CD14-positive monocyte (primary cell): ENCODE data around the gene SOX21. TPM values are rescaled to one million over a fixed set of nuclear protein-coding genes. Genes with fewer than 3 reads are reported as not detected.

Experiments
- DNase-seq, 3 donors: peaks; one replicate each; pipeline ENCODE4 v3.0.0-alpha.2; 2011 to 2022
- H2AFZ ChIP-seq: 2 replicates; pipeline ENCODE4 v1.6.0; 2012; ENCODE audit warnings: mild to moderate bottlenecking, low read depth, low read length, inconsistent platforms; ENCODE audit not compliant: insufficient read depth, poor library complexity, severe bottlenecking
- H3K27ac ChIP-seq, 2 donors: 1 replicate in 1 of 2; 2 replicates in 1 of 2; pipeline ENCODE4 v1.5.1; 2012 to 2013; ENCODE audit warnings: low read length in 2 of 2, control low read depth in 1 of 2, inconsistent platforms in 1 of 2, low read depth in 1 of 2, mild to moderate bottlenecking in 1 of 2
- H3K27me3 ChIP-seq, 2 donors: one replicate each; pipeline versions ENCODE4 v1.6.0 to v1.6.1; 2011 to 2013; ENCODE audit warnings: low read length in 2 of 2; ENCODE audit not compliant: control insufficient read depth in 2 of 2, insufficient read depth in 2 of 2
- H3K36me3 ChIP-seq, 2 donors: replicated peaks in 1 of 2; 1 replicate in 1 of 2; 2 replicates in 1 of 2; pipeline versions ENCODE4 v1.5.1 to v1.6.1; 2012 to 2013; ENCODE audit warnings: low read length in 2 of 2, control low read depth in 1 of 2, inconsistent platforms in 1 of 2, mild to moderate bottlenecking in 1 of 2; ENCODE audit not compliant: insufficient read depth in 2 of 2, control insufficient read depth in 1 of 2
- H3K4me1 ChIP-seq, 2 donors: 1 replicate in 1 of 2; 2 replicates in 1 of 2; pipeline versions ENCODE4 v1.5.1 to v1.6.1; 2012 to 2013; ENCODE audit warnings: low read length in 2 of 2, control low read depth in 1 of 2, inconsistent platforms in 1 of 2, mild to moderate bottlenecking in 1 of 2, moderate library complexity in 1 of 2; ENCODE audit not compliant: insufficient read depth in 2 of 2, control insufficient read depth in 1 of 2
- H3K4me2 ChIP-seq: replicated peaks from 2 replicates; pipeline ENCODE3; 2012; ENCODE audit warnings: low read length, moderate library complexity, mild to moderate bottlenecking; ENCODE audit not compliant: poor library complexity, severe bottlenecking; ENCODE audit errors: extremely low read depth
- H3K4me3 ChIP-seq, 3 experiments: fragments of 200-600 bp in 1 of 3; sonication (generic) in 1 of 3; replicated peaks in 1 of 3; 1 replicate in 2 of 3; 2 replicates in 1 of 3; pipeline ENCODE4 v1.5.1; 2011 to 2013; ENCODE audit warnings: low read length in 3 of 3, mild to moderate bottlenecking in 3 of 3, control low read depth in 2 of 3, low read depth in 2 of 3, inconsistent platforms in 1 of 3, moderate library complexity in 1 of 3
- H3K79me2 ChIP-seq: 2 replicates; pipeline ENCODE4 v1.6.0; 2012; ENCODE audit warnings: mild to moderate bottlenecking, control low read depth, inconsistent platforms, low read length, moderate library complexity; ENCODE audit not compliant: insufficient read depth
- H3K9ac ChIP-seq: 2 replicates; pipeline ENCODE4 v1.6.0; 2017; ENCODE audit warnings: low read length, mild to moderate bottlenecking; ENCODE audit not compliant: insufficient read depth, poor library complexity, severe bottlenecking
- H3K9me3 ChIP-seq, 2 donors: replicated peaks in 1 of 2; 1 replicate in 1 of 2; 2 replicates in 1 of 2; pipeline versions ENCODE4 v1.5.1 to v1.6.1; 2012 to 2013; ENCODE audit warnings: low read length in 2 of 2, control low read depth in 1 of 2; ENCODE audit not compliant: control insufficient read depth in 1 of 2, insufficient read depth in 1 of 2
- H4K20me1 ChIP-seq: 2 replicates; pipeline ENCODE4 v1.6.0; 2012; ENCODE audit warnings: mild to moderate bottlenecking, low read length, control low read depth, moderate library complexity; ENCODE audit not compliant: insufficient read depth
- H3K27ac Mint-ChIP-seq, 7 donors: one replicate each; pipeline ENCODE4 v1.8.0; 2020; ENCODE audit warnings: mild to moderate bottlenecking in 7 of 7, mixed read lengths in 7 of 7, moderate library complexity in 6 of 7, inconsistent platforms in 2 of 7
- H3K27me3 Mint-ChIP-seq, 3 donors: one replicate each; pipeline ENCODE4 v1.8.0; 2021 to 2022; ENCODE audit warnings: low read depth in 3 of 3, mild to moderate bottlenecking in 3 of 3, mixed read lengths in 3 of 3, moderate library complexity in 3 of 3, inconsistent platforms in 1 of 3
- H3K36me3 Mint-ChIP-seq, 2 donors: one replicate each; pipeline ENCODE4 v1.8.0; 2020; ENCODE audit warnings: mixed read lengths in 2 of 2, inconsistent platforms in 1 of 2, mild to moderate bottlenecking in 1 of 2
- H3K4me1 Mint-ChIP-seq: one replicate; pipeline ENCODE4 v1.8.0; 2020; ENCODE audit warnings: mild to moderate bottlenecking, mixed read lengths
- H3K4me3 Mint-ChIP-seq, 2 donors: one replicate each; pipeline ENCODE4 v1.8.0; 2020; ENCODE audit warnings: mild to moderate bottlenecking in 2 of 2, mixed read lengths in 2 of 2, moderate library complexity in 1 of 2
- H3K9me3 Mint-ChIP-seq, 7 donors: one replicate each; pipeline ENCODE4 v1.8.0; 2020 to 2022; ENCODE audit warnings: mixed read lengths in 7 of 7, mild to moderate bottlenecking in 6 of 7, moderate library complexity in 6 of 7, inconsistent platforms in 2 of 7
- CTCF ChIP-seq: fragments of 200-600 bp; IDR thresholded peaks from one replicate; pipeline ENCODE4 v1.8.0; 2022; ENCODE audit warnings: antibody characterized with exemption, mild to moderate bottlenecking
- WGBS: methylation state at CpG from one replicate; pipeline ENCODE4 v1.1.5; 2013; ENCODE audit warnings: missing lambda C conversion rate; ENCODE audit not compliant: insufficient coverage; 5-methylcytosine and 5-hydroxymethylcytosine counted together
- intact Hi-C, 2 donors: fragments of 100-400 bp; cut with micrococcal nuclease; formaldehyde crosslinking; loops; one replicate each; pipeline versions ENCODE4 v1.15.0 to v1.15.1; 2023
- polyA plus RNA-seq, 3 donors: library from polyadenylated mRNA; depleted of rRNA in 1 of 3; unstranded in 2 of 3; stranded (reverse) in 1 of 3; fragments of 300-500 nt in 2 of 3; fragments of >200 nt in 1 of 3; fragmentation: Illumina TruSeq in 2 of 3; gene quantifications; 1 replicate in 2 of 3; 2 replicates in 1 of 3; pipeline ENCODE4 v1.2.3, GENCODE V29; 2012 to 2021

SOX21 gene
- polyA plus RNA-seq, 3 donors, result not detected

- H3K4me3 Mint-ChIP-seq, result no peak overlapping the region
- Histone ChIP-seq H3K4me1 (no peaks in the 10 kb centered on the region), H3K27me3 (no peaks in the 10 kb centered on the region), H3K9me3 (no peaks in the 10 kb centered on the region), H3K9ac (no peak overlapping the region), H3K79me2 (no peaks in the 10 kb centered on the region), H4K20me1 (no peaks in the 10 kb centered on the region), H3K27ac (no peak overlapping the region), H3K4me3 (no peak overlapping the region), H3K36me3 (no peaks in the 10 kb centered on the region), H2AFZ (no peak overlapping the region), H3K4me2 (no peak overlapping the region)
- DNase-seq, result no peak
- H3K27ac Mint-ChIP-seq, result no peak overlapping the region
- H3K9me3 Mint-ChIP-seq, result peaks cover 0 to 2% (median 0%) of the 10 kb centered on the region in 7 donors
- 94% methylated on average over 2 of the region's 5 CpGs for WGBS
- intact Hi-C loops, result no loop called here
- no peaks in the 10 kb centered on the region for H3K4me1 Mint-ChIP-seq
- no peak for TF ChIP-seq CTCF
- peaks cover 2 to 16% (median 15%) of the 10 kb centered on the region in 3 donors for H3K27me3 Mint-ChIP-seq
- no peaks in the 10 kb centered on the region for H3K36me3 Mint-ChIP-seq
Observed at GRCh38 chr13:94683409-94683808, 28.9 kb downstream of the SOX21 start.

GRCh38 chr13:94682229-94682628 lies 30.1 kb downstream of the SOX21 start:
- Histone ChIP-seq H4K20me1 (no peaks in the 10 kb centered on the region), H3K27ac (no peak overlapping the region), H3K27me3 (no peaks in the 10 kb centered on the region), H3K79me2 (no peaks in the 10 kb centered on the region), H2AFZ (no peak overlapping the region), H3K4me3 (no peak overlapping the region), H3K9ac (no peak overlapping the region), H3K9me3 (no peaks in the 10 kb centered on the region), H3K4me2 (no peak overlapping the region), H3K4me1 (no peaks in the 10 kb centered on the region), H3K36me3 (no peaks in the 10 kb centered on the region)
- WGBS, result no CpG with 5 or more reads among the region's 2 CpGs
- no peaks in the 10 kb centered on the region for H3K36me3 Mint-ChIP-seq
- H3K27me3 Mint-ChIP-seq, result peaks cover 9 to 17% (median 16%) of the 10 kb centered on the region in 3 donors
- intact Hi-C loops, result no loop called here
- H3K27ac Mint-ChIP-seq, result no peak overlapping the region
- no peak for DNase-seq
- H3K9me3 Mint-ChIP-seq, result peaks cover 0 to 4% (median 0%) of the 10 kb centered on the region in 7 donors
- no peaks in the 10 kb centered on the region for H3K4me1 Mint-ChIP-seq
- H3K4me3 Mint-ChIP-seq, result no peak overlapping the region
- no peak for TF ChIP-seq CTCF
